Activated CD4-positive, alpha-beta T cell treated with anti-CD3 and anti-CD28 coated beads for 4 hours (primary cell): ENCODE results near the gene STPG3.
A peak's percentile ranks its signal among the peaks of the same experiment; 100 is the strongest.
"Not testable (repeated sequence)": the region's sequence is repeated elsewhere in the genome, so short reads cannot be mapped to it uniquely, and the experiment has no call there.

Experiments used
- DNase-seq, 2 donors: peaks; one replicate each; pipeline ENCODE4 v3.0.0-alpha.2; 2020

STPG3 gene

GRCh38 chr9:137234055-137234697 is 16.9 kb upstream of the STPG3 start:
- DNase-seq, result no peak

DNA sequence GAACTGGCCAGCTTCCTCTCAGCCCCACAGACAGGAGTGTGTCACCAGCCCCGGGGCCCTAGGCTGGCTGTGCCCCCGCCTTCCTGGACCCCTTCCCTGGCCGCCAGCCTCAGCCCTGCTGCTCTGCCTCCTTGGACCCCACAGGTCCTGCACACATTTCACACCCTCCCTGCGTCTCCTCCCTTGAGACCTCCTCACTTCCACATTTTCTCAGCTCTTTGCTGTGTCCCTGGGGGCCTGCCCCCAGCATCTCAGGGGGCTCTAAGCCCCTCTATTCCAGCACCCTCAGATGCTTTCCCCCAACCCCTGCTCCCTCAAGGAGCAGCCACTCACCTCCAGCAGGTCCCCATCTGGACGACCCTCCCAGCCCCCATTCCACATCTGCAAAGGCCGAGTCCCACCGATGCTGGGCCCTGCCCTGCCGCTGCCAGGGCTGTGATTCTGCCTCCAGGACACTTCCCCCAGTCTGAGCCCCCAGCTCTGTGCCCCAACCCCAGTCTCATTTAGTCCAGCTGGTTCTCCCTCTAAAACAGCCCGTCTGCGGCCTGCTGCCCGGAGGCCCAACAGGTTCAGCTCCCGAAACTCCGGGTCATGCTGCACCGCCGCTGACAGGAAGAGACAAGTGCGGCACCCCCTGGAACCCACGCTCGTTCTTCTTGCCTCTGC is 16.2 kb upstream of the STPG3 start:
- no peak for DNase-seq

DNA sequence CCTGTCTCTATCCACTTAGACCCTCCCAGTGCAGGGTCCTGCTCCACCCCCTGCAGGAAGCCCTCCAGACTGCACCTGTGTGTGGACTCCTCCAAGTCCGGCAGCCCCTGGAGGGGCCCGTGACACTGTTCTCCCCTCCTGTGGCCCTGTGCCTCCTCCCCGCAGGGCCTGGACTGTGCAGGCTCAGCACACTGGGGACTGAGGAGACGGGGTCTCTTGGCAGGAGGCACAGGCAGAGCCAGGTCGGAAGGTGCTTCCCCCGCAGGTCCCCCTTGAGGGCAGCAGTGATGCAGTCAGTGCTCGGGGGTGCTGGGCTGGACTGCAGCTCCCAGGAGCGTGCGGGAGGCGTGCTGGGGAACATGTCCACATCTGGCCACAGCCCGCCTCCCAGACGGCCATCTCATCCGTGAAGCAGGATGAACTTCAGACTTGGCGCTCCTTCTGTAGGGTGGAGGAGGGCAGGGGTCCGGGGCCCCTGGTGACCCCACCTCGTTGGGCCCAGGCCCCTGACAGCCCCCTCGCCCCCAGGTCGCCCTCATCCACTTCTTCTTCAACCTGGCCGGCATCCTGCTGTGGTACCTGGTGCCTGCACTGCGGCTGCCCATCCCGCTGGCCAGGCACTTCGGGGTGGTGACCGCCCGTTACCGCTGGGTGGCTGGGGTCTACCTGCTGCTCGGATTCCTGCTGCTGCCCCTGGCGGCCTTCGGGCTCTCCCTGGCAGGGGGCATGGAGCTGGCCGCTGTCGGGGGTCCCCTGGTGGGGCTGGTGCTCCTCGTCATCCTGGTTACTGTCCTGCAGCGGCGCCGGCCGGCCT is 15.5 kb upstream of the STPG3 start:
- no peak for DNase-seq

DNA sequence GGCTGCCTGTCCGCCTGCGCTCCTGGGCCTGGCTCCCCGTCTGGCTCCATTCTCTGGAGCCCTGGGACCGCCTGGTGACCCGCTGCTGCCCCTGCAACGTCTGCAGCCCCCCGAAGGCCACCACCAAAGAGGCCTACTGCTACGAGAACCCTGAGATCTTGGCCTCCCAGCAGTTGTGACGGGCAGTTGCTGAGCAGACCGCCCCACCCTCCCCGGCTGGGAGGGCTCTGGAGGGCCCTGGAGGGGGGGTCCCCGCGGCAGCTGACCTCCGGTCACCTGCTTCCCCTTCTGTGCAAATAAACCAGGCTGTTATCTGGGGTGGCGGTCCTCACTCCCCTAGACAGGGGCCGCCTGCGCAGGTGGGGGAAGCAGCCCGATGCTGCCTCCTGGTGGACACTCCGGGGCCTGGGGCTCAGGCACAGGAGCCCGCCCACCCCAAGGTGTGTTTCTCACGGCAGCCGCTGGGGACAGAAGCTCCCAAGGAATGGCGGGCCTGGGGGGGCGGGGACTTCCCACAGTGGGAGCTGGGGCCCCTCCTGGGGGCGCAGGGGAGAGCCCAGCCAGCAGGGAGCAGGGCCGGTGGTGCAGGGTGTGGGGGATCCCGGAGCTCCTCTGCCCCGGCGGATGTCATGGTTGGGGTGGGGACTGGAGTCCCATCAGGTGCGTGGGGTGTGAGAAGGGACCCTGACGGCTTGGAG is 14.7 kb upstream of the STPG3 start:
- peak; percentile 91 to 93 for DNase-seq

- DNase-seq, result no peak
Observed at GRCh38 chr9:137236936-137237421, 14.1 kb upstream of the STPG3 start.

DNA sequence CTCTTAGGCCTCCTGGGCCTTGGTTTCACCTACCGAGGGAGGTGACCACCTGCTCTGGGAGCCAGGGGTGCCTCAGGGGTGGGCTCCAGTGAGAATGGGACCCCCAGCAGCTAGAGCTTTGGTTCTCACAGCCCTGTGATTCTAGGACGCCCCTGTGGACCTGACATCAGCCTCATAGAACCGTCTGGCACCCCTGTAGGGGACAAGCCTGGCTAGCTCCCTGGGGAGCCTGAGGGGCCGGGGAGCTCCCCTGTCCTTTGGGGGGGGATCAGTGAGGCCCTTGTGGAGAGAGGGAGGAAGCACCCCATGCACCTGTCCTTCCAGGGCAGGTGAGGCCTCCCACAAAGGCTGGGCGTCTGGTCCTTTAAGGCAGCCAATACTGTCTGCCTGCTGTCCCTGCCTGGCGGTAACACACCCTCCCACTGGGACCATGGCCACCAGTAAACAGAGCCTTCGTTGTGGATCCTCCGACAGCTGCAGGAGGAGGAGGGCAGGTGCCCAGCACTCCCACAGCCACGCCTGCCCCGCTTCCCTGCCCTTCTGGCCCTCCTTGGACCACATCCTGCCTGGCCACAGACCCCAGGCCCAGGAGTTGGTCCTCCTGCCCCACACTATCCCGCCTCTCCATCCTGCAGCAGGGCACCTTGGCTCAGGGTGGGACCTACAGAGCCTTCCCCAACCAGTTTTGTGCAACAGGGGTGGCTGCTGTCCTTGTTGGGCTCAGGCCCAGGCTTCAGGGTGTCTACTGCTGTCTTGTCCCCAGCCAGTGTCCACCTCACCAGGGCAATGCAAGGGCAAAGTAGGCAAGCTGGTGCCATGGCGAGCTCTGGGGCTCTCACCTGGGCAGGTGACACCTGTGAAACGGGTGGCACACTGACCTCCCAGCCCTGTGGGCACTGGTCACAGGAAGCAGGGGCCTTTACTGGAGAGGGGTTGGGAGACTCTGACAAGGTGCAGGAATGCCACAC is 13.0 kb upstream of the STPG3 start:
- no peak for DNase-seq

DNA sequence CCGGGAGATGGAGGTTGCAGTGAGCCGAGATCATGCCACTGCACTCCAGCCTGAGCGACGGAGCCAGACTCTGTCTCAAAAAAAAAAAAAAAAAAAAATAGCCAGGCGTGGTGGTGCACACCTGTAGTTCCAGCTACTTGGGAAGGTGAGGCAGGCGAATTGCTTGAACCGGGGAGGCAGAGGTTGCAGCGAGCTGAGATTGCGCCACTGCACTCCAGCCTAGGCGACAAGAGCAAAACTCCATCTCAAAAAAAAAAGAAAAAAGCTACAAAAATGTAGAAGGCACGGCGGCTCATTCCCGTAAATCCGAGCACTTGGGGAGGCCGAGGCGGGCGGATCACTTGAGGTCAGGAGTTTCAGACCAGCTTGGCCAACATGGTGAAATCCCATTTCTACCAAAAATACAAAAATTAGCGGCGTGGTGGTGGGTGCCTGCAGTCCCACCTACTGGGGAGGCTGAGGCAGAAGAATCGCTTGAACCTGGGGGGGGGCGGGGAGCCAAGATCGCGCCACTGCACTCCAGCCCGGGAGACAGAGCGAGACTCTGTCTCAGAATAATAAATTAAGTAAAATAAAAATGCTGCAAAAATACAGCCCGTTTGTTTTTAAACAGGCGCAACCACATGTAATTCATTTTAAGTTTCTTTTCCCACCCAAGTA is 11.4 kb upstream of the STPG3 start:
- not testable (repeated sequence) for DNase-seq

DNA sequence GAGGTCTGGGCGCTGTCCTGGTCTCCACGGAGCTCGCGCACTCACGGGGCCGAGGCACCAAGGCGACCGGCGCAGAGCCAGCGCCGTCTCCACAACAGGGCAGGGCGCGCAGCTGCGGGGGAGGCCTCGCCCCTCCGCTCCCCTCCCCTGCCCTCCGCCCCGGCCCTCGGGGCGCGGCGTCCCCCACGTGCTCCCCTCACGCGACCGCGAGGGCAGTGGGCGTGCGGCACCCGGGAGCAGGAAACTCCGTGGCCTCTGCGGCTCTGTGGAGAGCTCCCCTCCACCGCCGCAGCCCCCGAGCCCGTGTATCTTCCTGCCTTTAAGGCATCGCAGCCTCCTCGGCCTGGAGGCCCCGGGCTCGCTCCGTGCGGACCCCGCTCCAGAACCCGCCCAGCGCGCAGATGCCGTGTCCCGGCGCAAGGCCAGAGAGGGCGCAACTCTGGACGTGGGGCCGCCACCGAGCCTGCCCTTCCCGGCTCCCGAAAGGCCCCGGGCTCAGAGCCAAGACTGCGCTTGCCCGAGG is 10.7 kb upstream of the STPG3 start:
- DNase-seq, result peak; percentile 62 to 74

GRCh38 chr9:137240841-137241489 is 10.1 kb upstream of the STPG3 start, which contains the start of gene TUBB4B:
Gene TUBB4B (plus strand): TSS chr9:137241287. CDS start chr9:137241361, 74 bp downstream.
- DNase-seq, result peak; percentile 97 to 98

DNA sequence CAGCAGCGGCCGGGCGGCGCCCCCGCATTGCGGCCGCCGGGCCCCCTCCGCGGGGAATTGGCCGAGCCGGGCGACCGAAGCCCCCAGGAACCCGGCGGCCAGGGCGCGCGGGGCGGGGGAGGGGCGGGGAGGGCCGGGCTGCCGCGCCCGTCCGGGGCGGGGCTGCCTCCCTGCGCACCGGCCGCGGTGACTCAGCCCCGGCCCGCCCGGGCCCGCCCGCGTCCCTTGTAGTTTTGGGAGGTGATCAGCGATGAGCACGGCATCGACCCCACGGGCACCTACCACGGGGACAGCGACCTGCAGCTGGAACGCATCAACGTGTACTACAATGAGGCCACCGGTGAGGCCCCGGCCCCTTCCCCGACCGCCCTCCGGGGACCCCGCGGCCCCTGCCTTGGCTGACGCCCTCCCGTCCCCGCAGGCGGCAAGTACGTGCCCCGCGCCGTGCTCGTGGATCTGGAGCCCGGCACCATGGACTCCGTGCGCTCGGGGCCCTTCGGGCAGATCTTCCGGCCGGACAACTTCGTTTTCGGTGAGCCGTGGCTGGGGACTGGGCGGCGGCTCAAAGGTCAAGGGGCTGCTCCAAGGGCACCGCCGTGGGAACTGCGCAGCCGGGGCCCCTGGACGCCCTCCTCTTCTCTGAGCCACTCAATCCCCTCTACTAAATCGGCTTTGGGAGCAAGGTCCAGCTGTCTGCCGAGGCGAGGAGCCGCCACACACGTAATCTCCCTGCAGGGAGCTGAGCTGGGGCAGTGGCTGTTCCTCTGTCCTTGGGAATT is 9.4 kb upstream of the STPG3 start:
- DNase-seq, result peak; percentile 74 to 79

- DNase-seq, result no peak
Observed at GRCh38 chr9:137242269-137243203, 8.6 kb upstream of the STPG3 start.

GRCh38 chr9:137243266-137243625 is 7.8 kb upstream of the STPG3 start:
- DNase-seq, result not testable (repeated sequence)

- DNase-seq, result no peak
Observed at GRCh38 chr9:137243626-137244485, 7.2 kb upstream of the STPG3 start.

DNA sequence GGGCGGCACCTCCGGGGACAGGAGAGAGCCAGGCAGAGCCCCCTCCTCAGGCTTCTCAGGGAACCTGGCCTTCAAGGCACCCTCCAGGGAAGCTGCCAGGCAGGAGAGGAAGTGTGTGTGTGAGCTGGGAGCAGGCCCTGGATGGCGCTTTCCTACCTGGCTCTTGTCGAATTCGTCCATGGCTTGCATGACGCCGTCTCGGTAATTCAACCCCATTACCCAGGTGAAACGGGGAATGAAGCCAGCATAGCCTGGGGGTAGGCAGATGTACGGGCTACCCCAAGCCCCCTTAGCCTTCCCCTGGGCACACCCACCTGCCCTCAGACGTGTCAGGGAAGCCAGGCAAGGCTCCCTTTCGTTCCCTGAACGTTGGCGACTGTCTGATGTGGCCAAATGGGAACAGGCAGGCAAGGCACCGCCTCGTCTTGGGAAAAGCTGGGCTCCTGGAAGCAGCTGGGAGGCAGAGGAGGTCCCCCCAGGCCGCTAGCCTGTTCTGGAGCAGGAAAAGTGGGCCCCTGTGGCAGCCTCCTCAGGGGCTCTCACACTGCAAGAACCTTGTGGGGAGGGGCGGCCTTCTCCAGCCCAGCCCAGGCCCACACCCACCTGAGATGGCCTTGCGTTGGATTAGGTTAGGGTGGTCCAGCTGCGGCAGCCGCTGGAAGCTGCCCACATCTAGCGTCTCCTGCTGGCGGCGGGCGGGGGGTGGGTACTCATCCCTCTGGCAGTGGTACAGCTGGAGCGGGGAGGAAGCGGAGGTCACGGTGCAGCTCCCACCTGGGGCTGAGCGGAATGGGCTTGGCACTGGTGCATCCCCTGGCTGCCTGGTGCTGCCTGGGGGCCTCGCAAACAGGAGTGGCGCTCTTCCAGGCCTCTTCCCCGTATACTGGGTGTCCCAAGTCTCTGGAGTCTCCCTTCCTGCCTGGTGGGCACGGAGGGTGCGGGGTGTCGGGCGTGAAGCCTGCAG is 6.3 kb upstream of the STPG3 start:
- DNase-seq, result no peak

DNA sequence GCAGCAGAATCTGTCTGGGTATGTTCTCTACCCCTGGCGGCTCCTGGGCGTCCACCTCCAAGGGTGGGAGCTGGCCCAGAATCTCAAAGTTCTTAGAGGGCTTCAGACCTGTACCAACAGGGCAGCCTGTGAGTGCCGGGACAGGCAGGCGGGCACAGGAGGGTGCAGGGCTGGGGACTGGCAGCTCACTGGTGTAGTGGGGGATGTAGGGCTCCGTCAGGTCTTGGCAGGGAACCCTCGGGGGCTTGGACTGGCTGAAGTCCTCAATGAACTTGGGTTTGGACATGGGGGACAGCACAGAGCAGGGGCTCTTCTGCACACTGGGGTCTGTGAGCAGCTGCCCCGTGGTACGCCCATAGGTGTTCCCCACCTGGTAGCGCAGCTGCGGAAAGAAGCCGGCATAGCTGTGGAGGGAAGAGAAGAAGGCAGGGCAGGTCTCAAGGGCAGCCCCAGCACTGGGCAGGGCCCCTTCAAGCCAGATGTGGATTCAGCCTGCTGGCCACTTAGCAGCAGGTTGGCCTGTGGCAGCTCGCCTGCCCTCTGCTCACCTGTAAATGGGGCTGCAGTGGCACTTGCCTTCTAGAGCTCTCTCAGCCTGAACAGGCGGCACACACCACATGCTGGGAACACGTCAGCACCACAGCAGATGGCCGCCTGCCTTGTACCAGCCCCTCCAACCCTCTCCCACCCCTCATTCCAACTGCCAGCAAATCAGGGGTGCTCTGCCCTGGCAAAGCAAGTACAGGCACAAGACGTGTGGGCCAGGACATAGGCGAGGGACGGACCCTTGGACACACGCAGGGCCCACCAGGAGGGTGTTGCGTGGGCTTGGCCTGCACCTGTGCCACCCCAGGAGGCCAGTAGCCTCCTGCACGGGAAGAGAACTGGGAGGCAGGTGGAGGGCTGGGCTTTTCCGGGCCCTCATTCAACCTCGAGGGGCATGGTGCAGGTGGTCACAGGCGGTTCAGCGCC is 5.3 kb upstream of the STPG3 start:
- no peak for DNase-seq
